T-helper 2 cell treated with Interferon-gamma antibody and Interleukin-4, amounts not matched to agents 5 μg/mL and 100 μg/mL, for 36 hours (primary cell): Measurements from ENCODE around the gene NFKBIA.

ENCODE experiments used
- DNase-seq: peaks from one replicate; pipeline ENCODE4 v3.0.0; 2021; ENCODE audit warnings: low spot score
- H3K27ac Mint-ChIP-seq: one replicate; pipeline ENCODE4 v1.8.0; 2021; ENCODE audit warnings: mild to moderate bottlenecking, mixed read lengths
- H3K27me3 Mint-ChIP-seq: one replicate; pipeline ENCODE4 v1.8.0; 2021; ENCODE audit warnings: low read depth, mixed read lengths
- H3K36me3 Mint-ChIP-seq: one replicate; pipeline ENCODE4 v1.8.0; 2021; ENCODE audit warnings: low read depth, mixed read lengths
- H3K4me1 Mint-ChIP-seq: one replicate; pipeline ENCODE4 v1.8.0; 2021; ENCODE audit warnings: low read depth, mixed read lengths
- H3K4me3 Mint-ChIP-seq: one replicate; pipeline ENCODE4 v1.8.0; 2022; ENCODE audit warnings: mild to moderate bottlenecking, moderate library complexity, mixed read lengths
- H3K9me3 Mint-ChIP-seq: one replicate; pipeline ENCODE4 v1.8.0; 2021; ENCODE audit warnings: mixed read lengths

Gene NFKBIA

GRCh38 chr14:35419429-35419841, 14.9 kb upstream of the NFKBIA start:
- Mint-ChIP-seq H3K27ac (no peak overlapping the region), H3K4me1 (peaks cover 38% of the 10 kb centered on the region), H3K27me3 (no peaks in the 10 kb centered on the region), H3K4me3 (no peak overlapping the region), H3K36me3 (no peaks in the 10 kb centered on the region), H3K9me3 (no peaks in the 10 kb centered on the region)
- DNase-seq: no peak

GRCh38 chr14:35418093-35418492, 13.5 kb upstream of the NFKBIA start:
- Mint-ChIP-seq H3K4me3 (no peak overlapping the region), H3K27ac (no peak overlapping the region), H3K4me1 (peaks cover 43% of the 10 kb centered on the region), H3K36me3 (no peaks in the 10 kb centered on the region), H3K27me3 (no peaks in the 10 kb centered on the region), H3K9me3 (no peaks in the 10 kb centered on the region)
- no peak for DNase-seq

- Mint-ChIP-seq H3K4me3 (peak overlapping the region; percentile 68), H3K27me3 (no peaks in the 10 kb centered on the region), H3K36me3 (no peaks in the 10 kb centered on the region), H3K4me1 (peaks cover 43% of the 10 kb centered on the region), H3K9me3 (no peaks in the 10 kb centered on the region), H3K27ac (peak overlapping the region; percentile 80)
- DNase-seq: peak; percentile 89
These were observed 11.7 kb upstream of the NFKBIA start for GRCh38 chr14:35416108-35416750.

- no peaks in the 10 kb centered on the region for H3K9me3 Mint-ChIP-seq
- no peak for DNase-seq
- peaks cover 41% of the 10 kb centered on the region for H3K4me1 Mint-ChIP-seq
- H3K4me3 Mint-ChIP-seq: no peak overlapping the region
- no peak overlapping the region for H3K27ac Mint-ChIP-seq
- no peaks in the 10 kb centered on the region for H3K27me3 Mint-ChIP-seq
- H3K36me3 Mint-ChIP-seq: no peaks in the 10 kb centered on the region
These were observed 9.8 kb upstream of the NFKBIA start for GRCh38 chr14:35414365-35414764.

GRCh38 chr14:35412272-35413056, 7.9 kb upstream of the NFKBIA start:
- Mint-ChIP-seq H3K27me3 (no peaks in the 10 kb centered on the region), H3K4me1 (peaks cover 36% of the 10 kb centered on the region), H3K9me3 (no peaks in the 10 kb centered on the region), H3K27ac (no peak overlapping the region), H3K36me3 (no peaks in the 10 kb centered on the region), H3K4me3 (no peak overlapping the region)
- DNase-seq: no peak

- H3K9me3 Mint-ChIP-seq: no peaks in the 10 kb centered on the region
- DNase-seq: no peak
- H3K4me1 Mint-ChIP-seq: peaks cover 29% of the 10 kb centered on the region
- no peaks in the 10 kb centered on the region for H3K27me3 Mint-ChIP-seq
- H3K27ac Mint-ChIP-seq: no peak overlapping the region
- H3K36me3 Mint-ChIP-seq: no peaks in the 10 kb centered on the region
- no peak overlapping the region for H3K4me3 Mint-ChIP-seq
These were observed 6.3 kb upstream of the NFKBIA start for GRCh38 chr14:35410858-35411257.

GRCh38 chr14:35409595-35409994, 5.0 kb upstream of the NFKBIA start:
- Mint-ChIP-seq H3K27ac (no peak overlapping the region), H3K36me3 (no peaks in the 10 kb centered on the region), H3K4me1 (peaks cover 24% of the 10 kb centered on the region)

GRCh38 chr14:35408026-35408425, 3.5 kb upstream of the NFKBIA start:
- Mint-ChIP-seq H3K27me3 (no peaks in the 10 kb centered on the region), H3K36me3 (peaks cover 9% of the 10 kb centered on the region), H3K4me1 (peaks cover 23% of the 10 kb centered on the region), H3K9me3 (no peaks in the 10 kb centered on the region), H3K27ac (no peak overlapping the region), H3K4me3 (no peak overlapping the region)
- DNase-seq: no peak

More at GRCh38 chr14:35409595-35409994, 5.0 kb upstream of the NFKBIA start:
- Mint-ChIP-seq H3K9me3 (no peaks in the 10 kb centered on the region), H3K4me3 (no peak overlapping the region), H3K27me3 (no peaks in the 10 kb centered on the region)
- no peak for DNase-seq

- Mint-ChIP-seq H3K27me3 (no peaks in the 10 kb centered on the region), H3K36me3 (peaks cover 17% of the 10 kb centered on the region), H3K4me1 (peaks cover 27% of the 10 kb centered on the region), H3K9me3 (no peaks in the 10 kb centered on the region), H3K4me3 (no peak overlapping the region), H3K27ac (no peak overlapping the region)
- DNase-seq: no peak
These were observed 2.7 kb upstream of the NFKBIA start for GRCh38 chr14:35407306-35407630.

GRCh38 chr14:35406506-35407305, 2.2 kb upstream of the NFKBIA start:
- Mint-ChIP-seq H3K36me3 (peaks cover 22% of the 10 kb centered on the region), H3K4me1 (peaks cover 32% of the 10 kb centered on the region), H3K27ac (peak overlapping the region; percentile 8), H3K4me3 (no peak overlapping the region), H3K27me3 (no peaks in the 10 kb centered on the region), H3K9me3 (no peaks in the 10 kb centered on the region)
- DNase-seq: no peak

- Mint-ChIP-seq H3K9me3 (no peaks in the 10 kb centered on the region), H3K27me3 (no peaks in the 10 kb centered on the region), H3K4me1 (peaks cover 38% of the 10 kb centered on the region), H3K27ac (peak overlapping the region; percentile 8), H3K36me3 (peaks cover 29% of the 10 kb centered on the region), H3K4me3 (peak overlapping the region; percentile 92)
- DNase-seq: no peak
These were observed 1.5 kb upstream of the NFKBIA start for GRCh38 chr14:35406090-35406489.

GRCh38 chr14:35405304-35405996, 901 bp upstream of the NFKBIA start:
- no peak for DNase-seq
- Mint-ChIP-seq H3K4me3 (peak overlapping the region; percentile 92), H3K27ac (peak overlapping the region; percentile 97), H3K9me3 (no peaks in the 10 kb centered on the region), H3K4me1 (peaks cover 44% of the 10 kb centered on the region), H3K27me3 (no peaks in the 10 kb centered on the region), H3K36me3 (peaks cover 35% of the 10 kb centered on the region)

- H3K9me3 Mint-ChIP-seq: no peaks in the 10 kb centered on the region
- DNase-seq: peak; percentile 93
- H3K27ac Mint-ChIP-seq: peak overlapping the region; percentile 97
- H3K36me3 Mint-ChIP-seq: peaks cover 47% of the 10 kb centered on the region
- peak overlapping the region; percentile 94 for H3K4me3 Mint-ChIP-seq
- H3K4me1 Mint-ChIP-seq: peaks cover 49% of the 10 kb centered on the region
- no peaks in the 10 kb centered on the region for H3K27me3 Mint-ChIP-seq
These were observed 723 bp downstream of the NFKBIA start for GRCh38 chr14:35403603-35404448.
